DOHH2 (cell line): Measurements from ENCODE around the gene IRF9.

Source experiments
- H3F3A ChIP-seq: fragments of 200-600 bp; sonication (generic), shearing (Covaris generic); 2 replicates; pipeline ENCODE4 v1.6.0; 2016; ENCODE audit warnings: antibody characterized with exemption, mild to moderate bottlenecking; ENCODE audit not compliant: control insufficient read depth, insufficient read depth
- H3K27ac ChIP-seq: fragments of 200-600 bp; sonication (generic); 2 replicates; pipeline ENCODE4 v1.5.1; 2014; ENCODE audit warnings: low read depth, mild to moderate bottlenecking, low read length, moderate library complexity
- H3K27me3 ChIP-seq: fragments of 200-600 bp; sonication (generic); 2 replicates; pipeline ENCODE4 v1.6.1; 2014; ENCODE audit warnings: mild to moderate bottlenecking, low read length, mixed read lengths; ENCODE audit not compliant: control insufficient read depth
- H3K36me3 ChIP-seq: fragments of 200-600 bp; sonication (generic); 2 replicates; pipeline ENCODE4 v1.6.1; 2014; ENCODE audit warnings: mild to moderate bottlenecking, low read length, moderate library complexity, mixed read lengths; ENCODE audit not compliant: control insufficient read depth
- H3K4me1 ChIP-seq: fragments of 200-600 bp; sonication (generic); 2 replicates; pipeline ENCODE4 v1.6.1; 2014; ENCODE audit warnings: mild to moderate bottlenecking, low read length, mixed read lengths; ENCODE audit not compliant: control insufficient read depth
- H3K4me2 ChIP-seq: fragments of 200-600 bp; sonication (generic); 2 replicates; pipeline ENCODE4 v1.6.0; 2014; ENCODE audit warnings: mild to moderate bottlenecking, low read length, moderate library complexity
- H3K4me3 ChIP-seq: fragments of 200-600 bp; sonication (generic); 2 replicates; pipeline ENCODE4 v1.5.1; 2014; ENCODE audit warnings: mild to moderate bottlenecking, low read length, mixed read lengths
- H3K79me2 ChIP-seq: fragments of 200-600 bp; sonication (generic); 2 replicates; pipeline ENCODE4 v1.6.1; 2014; ENCODE audit warnings: mild to moderate bottlenecking, low read length, mixed read lengths; ENCODE audit not compliant: control insufficient read depth
- H3K9me2 ChIP-seq: fragments of 200-600 bp; sonication (generic); replicated peaks from 2 replicates; pipeline ENCODE4 v1.6.1; 2014; ENCODE audit warnings: mild to moderate bottlenecking, low read length, mixed read lengths; ENCODE audit not compliant: control insufficient read depth
- H3K9me3 ChIP-seq: fragments of 200-600 bp; sonication (generic); 2 replicates; pipeline ENCODE4 v1.6.1; 2014; ENCODE audit warnings: antibody characterized with exemption, low read length, mixed read lengths; ENCODE audit not compliant: control insufficient read depth, insufficient read depth
- H4K20me1 ChIP-seq: fragments of 200-600 bp; sonication (generic); 2 replicates; pipeline ENCODE4 v1.6.0; 2014; ENCODE audit warnings: low read depth, mild to moderate bottlenecking, antibody characterized with exemption, low read length, moderate library complexity; ENCODE audit not compliant: control insufficient read depth, insufficient read depth
- EZH2phosphoT487 ChIP-seq: fragments of 200-600 bp; sonication (generic); IDR thresholded peaks from 2 replicates; pipeline ENCODE4 v1.6.1; 2017; ENCODE audit warnings: borderline replicate concordance, mild to moderate bottlenecking, antibody characterized with exemption, low read length, moderate library complexity, mixed read lengths
- TF ChIP-seq, protein P1 (sequence below): fragments of 200-600 bp; sonication (generic); IDR thresholded peaks from one replicate; pipeline ENCODE4 v1.5.1; 2014; ENCODE audit warnings: antibody characterized with exemption, mild to moderate bottlenecking, low read depth, low read length; ENCODE audit not compliant: poor library complexity, severe bottlenecking

Gene IRF9

DNA sequence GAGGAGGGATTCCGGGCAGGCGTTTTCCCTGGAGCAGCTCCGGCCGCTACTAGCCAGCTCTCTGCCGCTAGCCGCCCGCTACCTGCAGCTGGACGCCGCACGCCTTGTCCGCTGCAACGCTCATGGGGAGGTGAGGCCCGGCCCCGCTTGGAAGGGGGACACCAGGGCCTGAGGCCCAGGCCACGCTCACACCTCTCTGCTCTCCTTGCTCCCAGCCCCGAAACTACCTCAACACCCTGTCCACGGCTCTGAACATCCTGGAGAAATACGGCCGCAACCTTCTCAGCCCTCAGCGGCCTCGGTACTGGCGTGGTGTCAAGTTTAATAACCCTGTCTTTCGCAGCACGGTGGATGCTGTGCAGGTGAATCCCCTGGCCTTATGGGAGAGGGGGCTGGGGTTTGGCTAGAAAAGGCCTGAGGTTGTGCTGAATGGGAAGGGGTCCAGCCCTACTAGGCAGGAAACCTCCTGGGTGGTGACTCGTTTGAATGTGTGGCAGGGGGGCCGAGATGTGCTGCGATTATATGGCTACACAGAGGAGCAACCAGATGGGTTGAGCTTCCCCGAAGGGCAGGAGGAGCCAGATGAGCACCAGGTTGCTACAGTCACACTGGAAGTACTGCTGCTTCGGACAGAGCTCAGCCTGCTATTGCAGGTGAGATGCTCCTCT, 13.2 kb upstream of the IRF9 start:
- H3F3A ChIP-seq: 0 out of 2 replicates have a peak, but pooled peaks cover 3% of the 10 kb centered on the region
- H4K20me1 ChIP-seq: peaks cover 3% of the 10 kb centered on the region; the same call in 1 of the 2 replicates
- peaks cover 39% of the 10 kb centered on the region for H3K79me2 ChIP-seq
- no peak for TF ChIP-seq EZH2phosphoT487
- TF ChIP-seq, protein P1, sequence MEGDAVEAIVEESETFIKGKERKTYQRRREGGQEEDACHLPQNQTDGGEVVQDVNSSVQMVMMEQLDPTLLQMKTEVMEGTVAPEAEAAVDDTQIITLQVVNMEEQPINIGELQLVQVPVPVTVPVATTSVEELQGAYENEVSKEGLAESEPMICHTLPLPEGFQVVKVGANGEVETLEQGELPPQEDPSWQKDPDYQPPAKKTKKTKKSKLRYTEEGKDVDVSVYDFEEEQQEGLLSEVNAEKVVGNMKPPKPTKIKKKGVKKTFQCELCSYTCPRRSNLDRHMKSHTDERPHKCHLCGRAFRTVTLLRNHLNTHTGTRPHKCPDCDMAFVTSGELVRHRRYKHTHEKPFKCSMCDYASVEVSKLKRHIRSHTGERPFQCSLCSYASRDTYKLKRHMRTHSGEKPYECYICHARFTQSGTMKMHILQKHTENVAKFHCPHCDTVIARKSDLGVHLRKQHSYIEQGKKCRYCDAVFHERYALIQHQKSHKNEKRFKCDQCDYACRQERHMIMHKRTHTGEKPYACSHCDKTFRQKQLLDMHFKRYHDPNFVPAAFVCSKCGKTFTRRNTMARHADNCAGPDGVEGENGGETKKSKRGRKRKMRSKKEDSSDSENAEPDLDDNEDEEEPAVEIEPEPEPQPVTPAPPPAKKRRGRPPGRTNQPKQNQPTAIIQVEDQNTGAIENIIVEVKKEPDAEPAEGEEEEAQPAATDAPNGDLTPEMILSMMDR: no peak
- peak overlapping the region; percentile 99 for H3K4me2 ChIP-seq
- no peaks in the 10 kb centered on the region for H3K27me3 ChIP-seq
- 0 out of 2 replicates have a peak overlapping the region, but pooled peaks have one; percentile 15 for H3K27ac ChIP-seq
- peaks cover 24% of the 10 kb centered on the region for H3K4me1 ChIP-seq
- H3K4me3 ChIP-seq: peak overlapping the region; percentile 82
- peaks cover 66% of the 10 kb centered on the region for H3K36me3 ChIP-seq
- H3K9me3 ChIP-seq: no peaks in the 10 kb centered on the region
- no peaks in the 10 kb centered on the region for H3K9me2 ChIP-seq

DNA sequence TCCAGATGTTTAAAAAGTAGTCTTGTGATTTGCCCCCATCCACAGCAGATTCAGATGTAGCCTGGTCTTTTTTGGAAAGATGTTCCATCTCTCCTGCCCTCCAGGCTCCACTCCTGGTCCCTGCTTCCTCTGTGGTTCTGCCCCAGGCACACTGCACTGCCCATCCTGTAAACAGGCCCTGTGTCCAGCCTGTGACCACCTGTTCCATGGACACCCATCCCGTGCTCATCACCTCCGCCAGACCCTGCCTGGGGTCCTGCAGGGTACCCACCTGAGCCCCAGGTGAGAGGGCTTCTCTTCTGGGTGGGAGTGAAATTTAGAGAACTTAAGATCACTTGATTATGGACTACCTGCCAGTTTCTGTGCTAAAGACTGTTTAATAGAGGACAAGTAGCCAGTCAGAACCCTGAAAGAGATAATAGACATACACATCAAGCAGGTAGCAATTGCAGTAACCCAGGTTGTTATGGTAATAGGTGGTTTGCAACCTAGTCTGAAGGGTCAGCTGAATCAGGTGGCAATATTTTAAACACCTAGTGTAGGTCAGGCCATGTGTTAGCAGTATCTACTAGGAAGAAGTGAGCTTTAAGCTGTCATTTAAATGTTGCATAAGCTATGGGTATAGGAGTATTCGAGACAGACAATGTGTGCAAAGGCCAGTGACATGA, 11.6 kb upstream of the IRF9 start:
- H3K79me2 ChIP-seq: peaks cover 39% of the 10 kb centered on the region
- H4K20me1 ChIP-seq: peaks cover 3% of the 10 kb centered on the region; the same call in 1 of the 2 replicates
- no peak overlapping the region for H3K4me3 ChIP-seq
- no peaks in the 10 kb centered on the region for H3K9me3 ChIP-seq
- no peak for TF ChIP-seq EZH2phosphoT487
- TF ChIP-seq, protein P1: no peak
- no peak overlapping the region for H3K4me2 ChIP-seq
- H3K27ac ChIP-seq: no peak overlapping the region
- H3K9me2 ChIP-seq: no peaks in the 10 kb centered on the region
- peaks cover 52% of the 10 kb centered on the region for H3K36me3 ChIP-seq
- H3K4me1 ChIP-seq: peaks cover 24% of the 10 kb centered on the region
- H3F3A ChIP-seq: 0 out of 2 replicates have a peak, but pooled peaks cover 3% of the 10 kb centered on the region
- H3K27me3 ChIP-seq: no peaks in the 10 kb centered on the region

DNA sequence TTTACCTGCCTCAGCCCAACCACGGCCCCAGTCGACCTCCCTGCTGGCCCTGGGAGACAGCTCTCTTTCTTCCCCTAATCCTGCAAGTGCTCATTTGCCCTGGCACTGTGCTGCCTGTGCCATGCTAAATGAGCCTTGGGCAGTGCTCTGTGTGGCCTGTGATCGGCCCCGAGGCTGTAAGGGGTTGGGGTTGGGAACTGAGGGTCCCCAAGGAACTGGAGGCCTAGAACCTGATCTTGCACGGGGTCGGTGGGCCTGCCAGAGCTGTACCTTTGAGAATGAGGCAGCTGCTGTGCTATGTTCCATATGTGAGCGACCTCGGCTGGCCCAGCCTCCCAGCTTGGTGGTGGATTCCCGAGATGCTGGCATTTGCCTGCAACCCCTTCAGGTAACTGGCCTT, 11.0 kb upstream of the IRF9 start:
- Histone ChIP-seq H3F3A (0 out of 2 replicates have a peak, but pooled peaks cover 3% of the 10 kb centered on the region), H3K9me3 (no peaks in the 10 kb centered on the region), H3K79me2 (peaks cover 34% of the 10 kb centered on the region), H3K4me2 (no peak overlapping the region), H3K4me1 (peaks cover 20% of the 10 kb centered on the region), H3K36me3 (peaks cover 52% of the 10 kb centered on the region), H3K9me2 (no peaks in the 10 kb centered on the region), H3K27ac (no peak overlapping the region), H3K27me3 (no peaks in the 10 kb centered on the region), H3K4me3 (no peak overlapping the region), H4K20me1 (peaks cover 3% of the 10 kb centered on the region; the same call in 1 of the 2 replicates)
- TF ChIP-seq EZH2phosphoT487: no peak
- TF ChIP-seq, protein P1: no peak
